Measurements from ENCODE around the gene KIF26B.
"Not testable (repeated sequence)": the region's sequence is repeated elsewhere in the genome, so short reads cannot be mapped to it uniquely, and the experiment has no call there.

The KIF26B gene

GRCh38 chr1:245704765-245705164 is 550.0 kb downstream of the KIF26B start:
- FAIRE-seq (no peak), DNase-seq (ENCODE audit: insufficient read length, low spot score) (no peak)
- TF ChIP-seq CTCF (IDR thresholded peaks at IDR 0.05; ENCODE audit: insufficient read depth, missing control alignments) = no peak

- DNase-seq (ENCODE audit: insufficient read length, low spot score) (no peak), FAIRE-seq (no peak)
- TF ChIP-seq CTCF (IDR thresholded peaks at IDR 0.05; ENCODE audit: insufficient read depth, missing control alignments) = no peak
Measured at GRCh38 chr1:245707941-245708340, 553.2 kb downstream of the KIF26B start.

GRCh38 chr1:245710961-245711903 is 556.4 kb downstream of the KIF26B start:
- FAIRE-seq (no peak), DNase-seq (ENCODE audit: insufficient read length, low spot score) (peak; percentile 11)
- no peak for TF ChIP-seq CTCF (IDR thresholded peaks at IDR 0.05; ENCODE audit: insufficient read depth, missing control alignments)

GRCh38 chr1:245714027-245714426 is 559.2 kb downstream of the KIF26B start:
- FAIRE-seq; DNase-seq (ENCODE audit: insufficient read length, low spot score): not testable (repeated sequence)

GRCh38 chr1:245715291-245715701 is 560.5 kb downstream of the KIF26B start:
- DNase-seq (ENCODE audit: insufficient read length, low spot score) (no peak), FAIRE-seq (no peak)
- TF ChIP-seq CTCF (IDR thresholded peaks at IDR 0.05; ENCODE audit: insufficient read depth, missing control alignments) = no peak

GRCh38 chr1:245715970-245716369 is 561.2 kb downstream of the KIF26B start:
- TF ChIP-seq CTCF (IDR thresholded peaks at IDR 0.05; ENCODE audit: insufficient read depth, missing control alignments) = no peak
- FAIRE-seq (no peak), DNase-seq (ENCODE audit: insufficient read length, low spot score) (no peak)

GRCh38 chr1:245716561-245716960 is 561.8 kb downstream of the KIF26B start:
- TF ChIP-seq CTCF (IDR thresholded peaks at IDR 0.05; ENCODE audit: insufficient read depth, missing control alignments) = no peak
- FAIRE-seq (no peak), DNase-seq (ENCODE audit: insufficient read length, low spot score) (no peak)
